ENCODE results near the gene PPP1R3F. TPM values are rescaled to one million over a fixed set of nuclear protein-coding genes. Genes with fewer than 3 reads are reported as not detected.

The PPP1R3F gene
- polyA plus RNA-seq, 2 of the 4 experiments (the other 2 are of a cell fraction), result 3.0 to 5.2 TPM

DNA sequence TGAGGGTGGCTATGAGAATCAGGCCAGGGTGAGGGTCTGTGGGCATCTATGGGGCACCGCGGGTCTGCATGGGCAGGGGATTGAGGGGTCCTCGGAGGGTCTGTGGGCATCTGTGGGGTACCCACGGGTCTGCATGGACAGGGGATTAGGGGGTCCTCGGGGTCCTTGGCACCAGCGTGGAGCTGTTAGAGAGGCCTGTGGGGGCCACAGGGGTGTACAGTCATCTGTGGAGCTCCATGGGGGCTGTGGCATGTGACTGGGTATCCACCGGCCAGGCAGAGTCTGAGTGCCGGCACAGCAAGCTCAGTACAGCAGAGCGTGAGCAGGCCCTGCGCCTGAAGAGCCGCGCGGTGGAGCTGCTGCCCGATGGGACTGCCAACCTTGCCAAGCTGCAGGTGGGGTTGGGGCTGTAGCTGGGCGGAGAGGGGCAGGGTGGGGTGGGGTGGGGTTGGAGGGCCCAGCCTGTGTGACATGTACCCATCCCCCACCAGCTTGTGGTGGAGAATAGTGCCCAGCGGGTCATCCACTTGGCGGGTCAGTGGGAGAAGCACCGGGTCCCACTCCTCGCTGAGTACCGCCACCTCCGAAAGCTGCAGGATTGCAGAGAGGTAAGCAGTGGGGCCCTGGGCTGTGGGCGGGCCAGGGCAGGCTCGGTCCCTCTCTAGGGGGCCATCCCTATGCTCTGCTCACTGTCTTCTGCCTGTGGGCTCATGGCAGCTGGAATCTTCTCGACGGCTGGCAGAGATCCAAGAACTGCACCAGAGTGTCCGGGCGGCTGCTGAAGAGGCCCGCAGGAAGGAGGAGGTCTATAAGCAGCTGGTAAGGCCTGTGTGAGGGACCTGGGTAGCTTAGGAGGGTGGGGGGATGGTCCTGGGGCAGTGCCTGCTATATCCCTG, 21.4 kb upstream of the PPP1R3F start:
- no peak overlapping the region for H3K4me2 ChIP-seq
- WGBS (ENCODE audit: missing lambda C conversion rate), result 98% methylated on average over 8 of the region's 28 CpGs
- FAIRE-seq (no peak), ATAC-seq (no peak), DNase-seq (ENCODE audit: low read depth in 1 of 2, low spot score in 1 of 2) (no peak)
- no peak overlapping the region for H3K27ac ChIP-seq
- ChIA-PET POLR2A (interaction anchor here (1.0 to 1.1 kb wide), 2 partner anchors 13 to 57 kb away, joined by 3 read pairs; partner anchors contain the start of gene CCDC22), CTCF (interaction anchor here (0.9 to 1.0 kb wide), 2 partner anchors 9 to 31 kb away, joined by 3 read pairs; no protein-coding TSS in a partner anchor)
- H3K4me1 ChIP-seq, result no peaks in the 10 kb centered on the region
- H3K9me3 ChIP-seq, result no peaks in the 10 kb centered on the region
- no peak overlapping the region for H3K4me3 ChIP-seq
- TF ChIP-seq RCOR1 (IDR thresholded peaks at IDR 0.05; ENCODE audit: low read depth, low read length) (no peak), MAZ (IDR thresholded peaks at IDR 0.05; ENCODE audit: borderline replicate concordance, low read depth, low read length) (no peak), HDAC2 (IDR thresholded peaks at IDR 0.05) (no peak), ZC3H11A (IDR thresholded peaks at IDR 0.05) (no peak), HOXA7 (CRISPR knock-in tag; IDR thresholded peaks at IDR 0.05) (no peak), JUN (IDR thresholded peaks at IDR 0.05) (no peak), FOSL2 (IDR thresholded peaks at IDR 0.05) (no peak), FOSL2 (CRISPR knock-in tag; IDR thresholded peaks at IDR 0.05) (no peak), ESRRA (IDR thresholded peaks at IDR 0.05; ENCODE audit: borderline replicate concordance, low read length) (no peak), CEBPB (IDR thresholded peaks at IDR 0.05) (no peak), RNF2 (IDR thresholded peaks at IDR 0.05; ENCODE audit: borderline replicate concordance, low read depth) (no peak), SMC3 (IDR thresholded peaks at IDR 0.05) (no peak), POLR2A (IDR thresholded peaks at IDR 0.05; ENCODE audit: low read length) (no peak)
- TF ChIP-seq, protein P1, sequence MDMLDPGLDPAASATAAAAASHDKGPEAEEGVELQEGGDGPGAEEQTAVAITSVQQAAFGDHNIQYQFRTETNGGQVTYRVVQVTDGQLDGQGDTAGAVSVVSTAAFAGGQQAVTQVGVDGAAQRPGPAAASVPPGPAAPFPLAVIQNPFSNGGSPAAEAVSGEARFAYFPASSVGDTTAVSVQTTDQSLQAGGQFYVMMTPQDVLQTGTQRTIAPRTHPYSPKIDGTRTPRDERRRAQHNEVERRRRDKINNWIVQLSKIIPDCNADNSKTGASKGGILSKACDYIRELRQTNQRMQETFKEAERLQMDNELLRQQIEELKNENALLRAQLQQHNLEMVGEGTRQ (IDR thresholded peaks at IDR 0.05), result no peak
- TF ChIP-seq, protein P2, sequence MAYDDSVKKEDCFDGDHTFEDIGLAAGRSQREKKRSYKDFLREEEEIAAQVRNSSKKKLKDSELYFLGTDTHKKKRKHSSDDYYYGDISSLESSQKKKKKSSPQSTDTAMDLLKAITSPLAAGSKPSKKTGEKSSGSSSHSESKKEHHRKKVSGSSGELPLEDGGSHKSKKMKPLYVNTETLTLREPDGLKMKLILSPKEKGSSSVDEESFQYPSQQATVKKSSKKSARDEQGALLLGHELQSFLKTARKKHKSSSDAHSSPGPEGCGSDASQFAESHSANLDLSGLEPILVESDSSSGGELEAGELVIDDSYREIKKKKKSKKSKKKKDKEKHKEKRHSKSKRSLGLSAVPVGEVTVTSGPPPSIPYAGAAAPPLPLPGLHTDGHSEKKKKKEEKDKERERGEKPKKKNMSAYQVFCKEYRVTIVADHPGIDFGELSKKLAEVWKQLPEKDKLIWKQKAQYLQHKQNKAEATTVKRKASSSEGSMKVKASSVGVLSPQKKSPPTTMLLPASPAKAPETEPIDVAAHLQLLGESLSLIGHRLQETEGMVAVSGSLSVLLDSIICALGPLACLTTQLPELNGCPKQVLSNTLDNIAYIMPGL (CRISPR knock-in tag; IDR thresholded peaks at IDR 0.05; ENCODE audit: borderline replicate concordance), result no peak

DNA sequence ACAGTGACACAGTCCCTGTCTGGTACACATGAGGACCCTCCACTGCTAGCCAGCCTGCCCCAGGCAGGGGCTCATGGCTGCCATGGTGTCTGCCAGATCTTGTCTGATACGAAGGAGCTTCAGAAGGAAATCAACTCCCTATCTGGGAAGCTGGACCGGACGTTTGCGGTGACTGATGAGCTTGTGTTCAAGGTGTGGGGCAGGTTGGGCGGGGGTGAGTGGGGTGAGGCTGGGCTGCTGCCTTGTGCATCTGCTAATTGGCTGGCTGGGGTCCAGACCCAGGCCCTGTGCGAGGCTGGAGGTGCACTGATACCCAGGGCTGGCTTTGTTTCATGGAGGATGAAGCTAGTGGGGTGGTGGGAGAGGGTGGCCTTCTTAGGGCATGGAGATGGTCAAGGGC, 20.5 kb upstream of the PPP1R3F start:
- CTCF ChIA-PET, result interaction anchor here (1.2 kb wide), 1 partner anchor 19 kb away, joined by 3 read pairs; no protein-coding TSS in a partner anchor
- no CpG with 5 or more reads among the region's 6 CpGs for WGBS (ENCODE audit: missing lambda C conversion rate)
- TF ChIP-seq, protein P2 (CRISPR knock-in tag; IDR thresholded peaks at IDR 0.05; ENCODE audit: borderline replicate concordance), result no peak
- TF ChIP-seq HOXB13 (CRISPR knock-in tag; IDR thresholded peaks at IDR 0.05; ENCODE audit: low read depth), result no peak
- TF ChIP-seq, protein P1 (IDR thresholded peaks at IDR 0.05), result no peak
- no peak for TF ChIP-seq ZC3H11A (IDR thresholded peaks at IDR 0.05)
- no peak for TF ChIP-seq RNF2 (IDR thresholded peaks at IDR 0.05; ENCODE audit: borderline replicate concordance, low read depth)
- TF ChIP-seq CBX8 (IDR thresholded peaks at IDR 0.05), result no peak
- TF ChIP-seq, protein P3, sequence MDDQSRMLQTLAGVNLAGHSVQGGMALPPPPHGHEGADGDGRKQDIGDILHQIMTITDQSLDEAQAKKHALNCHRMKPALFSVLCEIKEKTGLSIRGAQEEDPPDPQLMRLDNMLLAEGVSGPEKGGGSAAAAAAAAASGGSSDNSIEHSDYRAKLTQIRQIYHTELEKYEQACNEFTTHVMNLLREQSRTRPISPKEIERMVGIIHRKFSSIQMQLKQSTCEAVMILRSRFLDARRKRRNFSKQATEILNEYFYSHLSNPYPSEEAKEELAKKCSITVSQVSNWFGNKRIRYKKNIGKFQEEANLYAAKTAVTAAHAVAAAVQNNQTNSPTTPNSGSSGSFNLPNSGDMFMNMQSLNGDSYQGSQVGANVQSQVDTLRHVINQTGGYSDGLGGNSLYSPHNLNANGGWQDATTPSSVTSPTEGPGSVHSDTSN (IDR thresholded peaks at IDR 0.05), result no peak
- no peak for TF ChIP-seq NR3C1 (IDR thresholded peaks at IDR 0.05)
- TF ChIP-seq TFCP2L1 (CRISPR knock-in tag; IDR thresholded peaks at IDR 0.05), result no peak
- no peak for TF ChIP-seq ZSCAN20 (CRISPR knock-in tag; IDR thresholded peaks at IDR 0.05)
- TF ChIP-seq, protein P4, sequence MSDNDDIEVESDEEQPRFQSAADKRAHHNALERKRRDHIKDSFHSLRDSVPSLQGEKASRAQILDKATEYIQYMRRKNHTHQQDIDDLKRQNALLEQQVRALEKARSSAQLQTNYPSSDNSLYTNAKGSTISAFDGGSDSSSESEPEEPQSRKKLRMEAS (IDR thresholded peaks at IDR 0.05), result no peak
- no peak for TF ChIP-seq ZNF302 (CRISPR knock-in tag; IDR thresholded peaks at IDR 0.05)
- no peak for TF ChIP-seq RARB (CRISPR knock-in tag; IDR thresholded peaks at IDR 0.05)
- TF ChIP-seq CEBPB (IDR thresholded peaks at IDR 0.05), result no peak
- no peak for TF ChIP-seq POLR2A (IDR thresholded peaks at IDR 0.05; ENCODE audit: low read length)
- no peak for TF ChIP-seq RAD21 (conservative IDR thresholded peaks at IDR 0.05 in 1 of 2, IDR thresholded peaks at IDR 0.05 in 1 of 2)
- ATAC-seq, result no peak
- H3K4me1 ChIP-seq, result no peaks in the 10 kb centered on the region
- no peak for DNase-seq (ENCODE audit: low read depth in 1 of 2, low spot score in 1 of 2)
- H3K27ac ChIP-seq, result no peak overlapping the region
- no peak overlapping the region for H3K4me2 ChIP-seq
- FAIRE-seq, result no peak
- H3K4me3 ChIP-seq, result no peak overlapping the region
- POLR2A ChIA-PET, result interaction anchor here (0.6 to 1.1 kb wide), 2 partner anchors 14 to 120 kb away, joined by 3 read pairs; partner anchors contain the start of gene CCDC22
- no peaks in the 10 kb centered on the region for H3K9me3 ChIP-seq
